ENCODE results near the gene GGCX. TPM values are rescaled to one million over a fixed set of nuclear protein-coding genes. Genes with fewer than 3 reads are reported as not detected.

The GGCX gene
- total and polyA plus RNA-seq, 2 of the 13 experiments (the other 11 are each of a cell fraction or from before 2014, with no cell fraction given), result 72.5 to 103 TPM

DNA sequence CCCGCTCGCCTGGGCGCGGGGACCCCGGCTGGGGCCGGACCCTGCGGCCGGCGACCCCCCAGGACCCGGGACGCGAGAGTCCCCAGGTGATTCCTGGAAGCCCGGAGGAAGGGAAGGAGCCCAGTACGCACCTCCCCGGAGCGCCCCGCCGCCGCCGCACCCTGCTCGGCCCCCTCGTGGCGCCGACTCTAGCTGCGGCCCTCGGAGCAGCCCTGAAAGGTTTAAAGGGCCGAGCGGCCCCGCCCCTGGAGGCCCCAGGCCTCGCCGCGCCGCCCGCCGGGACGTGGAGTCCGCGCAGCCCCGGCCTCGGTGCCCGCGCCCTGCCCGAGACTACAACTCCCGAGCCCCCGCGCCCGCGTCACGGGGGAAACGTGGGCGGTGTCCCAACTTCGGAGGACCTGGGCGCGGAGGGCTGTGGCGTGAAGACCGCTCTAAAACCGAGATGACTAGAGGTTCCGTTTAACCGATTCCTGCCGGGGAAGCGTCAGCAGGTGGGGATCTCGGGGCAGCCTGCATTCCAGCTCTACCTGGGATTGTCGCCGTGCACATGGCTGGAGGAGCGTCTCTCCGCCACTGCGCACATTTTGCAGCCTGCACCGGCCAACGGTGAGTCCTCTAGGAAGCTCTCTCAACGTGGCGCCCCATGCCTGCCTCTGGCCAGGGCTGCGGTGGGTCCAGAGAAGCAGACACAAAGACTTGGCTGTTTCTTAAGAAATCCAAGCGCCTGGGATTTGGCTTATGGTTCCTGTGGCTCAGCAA is 41.4 kb upstream of the GGCX start, which contains the start of gene TMEM150A (continued):
- TF ChIP-seq, protein P1, sequence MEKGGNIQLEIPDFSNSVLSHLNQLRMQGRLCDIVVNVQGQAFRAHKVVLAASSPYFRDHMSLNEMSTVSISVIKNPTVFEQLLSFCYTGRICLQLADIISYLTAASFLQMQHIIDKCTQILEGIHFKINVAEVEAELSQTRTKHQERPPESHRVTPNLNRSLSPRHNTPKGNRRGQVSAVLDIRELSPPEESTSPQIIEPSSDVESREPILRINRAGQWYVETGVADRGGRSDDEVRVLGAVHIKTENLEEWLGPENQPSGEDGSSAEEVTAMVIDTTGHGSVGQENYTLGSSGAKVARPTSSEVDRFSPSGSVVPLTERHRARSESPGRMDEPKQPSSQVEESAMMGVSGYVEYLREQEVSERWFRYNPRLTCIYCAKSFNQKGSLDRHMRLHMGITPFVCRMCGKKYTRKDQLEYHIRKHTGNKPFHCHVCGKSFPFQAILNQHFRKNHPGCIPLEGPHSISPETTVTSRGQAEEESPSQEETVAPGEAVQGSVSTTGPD (CRISPR knock-in tag; IDR thresholded peaks at IDR 0.05), result no peak
- TF ChIP-seq HMGXB4 (CRISPR knock-in tag; IDR thresholded peaks at IDR 0.05; ENCODE audit: borderline replicate concordance in 1 of 2, low read depth in 1 of 2), result peak in 1 of 2 experiments; percentile 22; a peak in 3 of 4 replicates
- no peak for TF ChIP-seq SNAPC5 (CRISPR knock-in tag; IDR thresholded peaks at IDR 0.05; ENCODE audit: borderline replicate concordance)
- peak; percentile 89 for TF ChIP-seq KDM5B (CRISPR knock-in tag; IDR thresholded peaks at IDR 0.05; ENCODE audit: borderline replicate concordance)
- 0 out of 2 replicates have a peak, but pooled peaks have one; percentile 7 for TF ChIP-seq ATF3 (CRISPR knock-in tag; IDR thresholded peaks at IDR 0.05)
- TF ChIP-seq ZNF501 (CRISPR knock-in tag; IDR thresholded peaks at IDR 0.05), result no peak
- no peak for TF ChIP-seq MTF1 (CRISPR knock-in tag; IDR thresholded peaks at IDR 0.05)
- TF ChIP-seq ZNF510 (CRISPR knock-in tag; IDR thresholded peaks at IDR 0.05; ENCODE audit: low read depth), result no peak
- TF ChIP-seq FOSL1 (CRISPR knock-in tag; IDR thresholded peaks at IDR 0.05; ENCODE audit: borderline replicate concordance), result no peak
- TF ChIP-seq ZNF775 (CRISPR knock-in tag; IDR thresholded peaks at IDR 0.05; ENCODE audit: borderline replicate concordance), result no peak
- TF ChIP-seq PAXIP1 (CRISPR knock-in tag; conservative IDR thresholded peaks at IDR 0.05), result no peak
- TF ChIP-seq, protein P2, sequence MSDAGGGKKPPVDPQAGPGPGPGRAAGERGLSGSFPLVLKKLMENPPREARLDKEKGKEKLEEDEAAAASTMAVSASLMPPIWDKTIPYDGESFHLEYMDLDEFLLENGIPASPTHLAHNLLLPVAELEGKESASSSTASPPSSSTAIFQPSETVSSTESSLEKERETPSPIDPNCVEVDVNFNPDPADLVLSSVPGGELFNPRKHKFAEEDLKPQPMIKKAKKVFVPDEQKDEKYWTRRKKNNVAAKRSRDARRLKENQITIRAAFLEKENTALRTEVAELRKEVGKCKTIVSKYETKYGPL (CRISPR knock-in tag; IDR thresholded peaks at IDR 0.05), result no peak; the same call in 1 of the 2 replicates
- TF ChIP-seq, protein P3, sequence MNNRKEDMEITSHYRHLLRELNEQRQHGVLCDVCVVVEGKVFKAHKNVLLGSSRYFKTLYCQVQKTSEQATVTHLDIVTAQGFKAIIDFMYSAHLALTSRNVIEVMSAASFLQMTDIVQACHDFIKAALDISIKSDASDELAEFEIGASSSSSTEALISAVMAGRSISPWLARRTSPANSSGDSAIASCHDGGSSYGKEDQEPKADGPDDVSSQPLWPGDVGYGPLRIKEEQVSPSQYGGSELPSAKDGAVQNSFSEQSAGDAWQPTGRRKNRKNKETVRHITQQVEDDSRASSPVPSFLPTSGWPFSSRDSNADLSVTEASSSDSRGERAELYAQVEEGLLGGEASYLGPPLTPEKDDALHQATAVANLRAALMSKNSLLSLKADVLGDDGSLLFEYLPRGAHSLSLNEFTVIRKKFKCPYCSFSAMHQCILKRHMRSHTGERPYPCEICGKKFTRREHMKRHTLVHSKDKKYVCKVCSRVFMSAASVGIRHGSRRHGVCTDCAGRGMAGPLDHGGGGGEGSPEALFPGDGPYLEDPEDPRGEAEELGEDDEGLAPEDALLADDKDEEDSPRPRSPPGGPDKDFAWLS (CRISPR knock-in tag; IDR thresholded peaks at IDR 0.05; ENCODE audit: borderline replicate concordance), result no peak
- TF ChIP-seq ZNF292 (CRISPR knock-in tag; IDR thresholded peaks at IDR 0.05; ENCODE audit: borderline replicate concordance, low read depth), result no peak; the same call in 1 of the 2 replicates
- TF ChIP-seq ZNF224 (CRISPR knock-in tag; IDR thresholded peaks at IDR 0.05), result no peak
- no peak for TF ChIP-seq NR2F6 (IDR thresholded peaks at IDR 0.05)
- no peak for TF ChIP-seq NR2F6 (CRISPR knock-in tag; IDR thresholded peaks at IDR 0.05)
- TF ChIP-seq ZNF83 (CRISPR knock-in tag; IDR thresholded peaks at IDR 0.05; ENCODE audit: borderline replicate concordance), result peak; percentile 67; the same call in 1 of the 2 replicates

Data from HepG2 (cell line).